K562 (cell line): ENCODE measurements around the gene REM1. TPM values are rescaled to one million over a fixed set of nuclear protein-coding genes. Genes with fewer than 3 reads are reported as not detected.

Experiments used
- CEBPB ChIP-seq: fragments of 450-650 bp; IDR thresholded peaks from 2 replicates; pipeline ENCODE4 v1.6.1; 2016; ENCODE audit warnings: missing genetic modification characterization, missing compliant biosample characterization
- HNRNPL ChIP-seq: fragments of 200-400 bp; formaldehyde crosslinking; IDR thresholded peaks from 2 replicates; pipeline ENCODE4 v1.6.1; 2017; ENCODE audit warnings: low read depth, mild to moderate bottlenecking, low read length
- KAT7 ChIP-seq: sonication (generic); formaldehyde crosslinking; IDR thresholded peaks from 2 replicates; pipeline ENCODE4 v1.8.0; 2022; ENCODE audit warnings: missing genetic modification reagents, mild to moderate bottlenecking, borderline replicate concordance
- L3MBTL2 ChIP-seq: fragments of 450-650 bp; IDR thresholded peaks from 2 replicates; pipeline ENCODE4 v1.6.1; 2016; ENCODE audit warnings: mild to moderate bottlenecking, moderate library complexity
- PCBP2 ChIP-seq: fragments of 200-400 bp; formaldehyde crosslinking; IDR thresholded peaks from 2 replicates; pipeline ENCODE4 v1.6.1; 2018; ENCODE audit warnings: low read length, low read depth, mild to moderate bottlenecking, moderate library complexity; ENCODE audit not compliant: poor library complexity, severe bottlenecking
- RBM17 ChIP-seq: fragments of 200-400 bp; formaldehyde crosslinking; IDR thresholded peaks from 2 replicates; pipeline ENCODE4 v1.6.1; 2017; ENCODE audit warnings: low read depth, mild to moderate bottlenecking, low read length, borderline replicate concordance
- XRCC3 ChIP-seq: fragments of 450-650 bp; IDR thresholded peaks from 2 replicates; pipeline ENCODE4 v1.6.1; 2017; ENCODE audit warnings: mild to moderate bottlenecking, moderate library complexity
- ZBTB17 ChIP-seq: fragments of 450-650 bp; formaldehyde crosslinking; IDR thresholded peaks from 2 replicates; pipeline ENCODE4 v1.4.0; 2020; ENCODE audit warnings: mild to moderate bottlenecking
- polyA plus RNA-seq, 8 experiments: library from polyadenylated mRNA; depleted of rRNA in 4 of 8; stranded (reverse) in 5 of 8; unstranded in 3 of 8; fragments of >200 nt; fragmentation: Nextera tagmentation in 2 of 8; fragmentation: Illumina TruSeq in 1 of 8; extraction: Ambion mirVana in 2 of 8; extraction: Trizol in 1 of 8; gene quantifications; 2 replicates each; pipeline versions ENCODE4 v1.2.1 to v1.2.3, GENCODE V29; 2011 to 2014; ENCODE audit warnings: inconsistent platforms in 1 of 8, missing spikeins in 1 of 8
- total RNA-seq, 7 experiments: library from RNA; depleted of rRNA in 6 of 7; stranded (reverse); fragments of >200 nt in 6 of 7; fragmentation: Illumina TruSeq in 2 of 7; extraction: Trizol in 2 of 7; gene quantifications; 2 replicates each; pipeline versions ENCODE4 v1.2.1 to v1.2.3, GENCODE V29; 2011 to 2021; ENCODE audit warnings: low replicate concordance in 1 of 7
- TF ChIP-seq, protein P1 (sequence below): fragments of 450-650 bp; IDR thresholded peaks from 2 replicates; pipeline ENCODE4 v1.6.1; 2018; ENCODE audit warnings: mild to moderate bottlenecking, low read depth; ENCODE audit not compliant: partially characterized antibody
- TF ChIP-seq, protein P2 (sequence below): fragments of 450-650 bp; formaldehyde crosslinking; IDR thresholded peaks from 2 replicates; pipeline ENCODE4 v1.4.0; 2020; ENCODE audit warnings: mild to moderate bottlenecking, mixed read lengths
- TF ChIP-seq, protein P3 (sequence below): fragments of 450-650 bp; IDR thresholded peaks from 2 replicates; pipeline ENCODE4 v1.6.1; 2017; ENCODE audit warnings: antibody characterized with exemption

REM1 gene
- total and polyA plus RNA-seq, 9 of the 15 experiments (the other 6 are each of a cell fraction or from before 2014, with no cell fraction given): not detected

DNA sequence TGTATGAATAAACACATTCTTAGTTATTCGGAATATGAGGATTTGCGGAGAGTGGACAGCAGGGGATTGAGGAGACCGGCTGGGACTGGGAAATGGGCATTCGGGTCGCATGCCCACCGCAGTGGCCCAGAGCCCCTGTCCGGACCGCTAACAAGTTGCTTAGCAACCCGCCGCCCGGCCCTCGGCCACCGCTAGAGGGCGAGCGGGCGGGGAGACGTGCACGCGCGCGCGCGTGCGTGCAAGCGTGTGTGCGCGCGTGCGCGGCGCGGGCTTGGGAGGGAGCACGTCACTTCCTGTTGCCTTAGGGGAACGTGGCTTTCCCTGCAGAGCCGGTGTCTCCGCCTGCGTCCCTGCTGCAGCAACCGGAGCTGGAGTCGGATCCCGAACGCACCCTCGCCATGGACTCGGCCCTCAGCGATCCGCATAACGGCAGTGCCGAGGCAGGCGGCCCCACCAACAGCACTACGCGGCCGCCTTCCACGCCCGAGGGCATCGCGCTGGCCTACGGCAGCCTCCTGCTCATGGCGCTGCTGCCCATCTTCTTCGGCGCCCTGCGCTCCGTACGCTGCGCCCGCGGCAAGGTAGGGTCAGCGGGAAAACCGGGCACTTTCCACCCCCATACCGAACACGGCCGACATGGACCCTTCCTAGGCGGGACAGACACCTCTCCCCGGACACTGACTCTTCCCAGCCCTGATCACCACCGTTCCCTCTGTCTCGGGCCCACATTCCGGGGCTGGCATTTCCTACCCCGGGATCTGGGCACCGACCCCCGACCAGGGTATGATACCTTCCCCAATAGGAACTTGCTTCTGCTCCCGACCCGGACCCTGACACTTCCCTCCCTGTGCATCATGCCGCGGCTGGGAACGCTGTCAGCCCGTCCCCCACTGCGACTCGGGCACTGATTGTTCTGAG, 39.3 kb downstream of the REM1 start, which contains the start of gene HM13 (continued):
- TF ChIP-seq, protein P1, sequence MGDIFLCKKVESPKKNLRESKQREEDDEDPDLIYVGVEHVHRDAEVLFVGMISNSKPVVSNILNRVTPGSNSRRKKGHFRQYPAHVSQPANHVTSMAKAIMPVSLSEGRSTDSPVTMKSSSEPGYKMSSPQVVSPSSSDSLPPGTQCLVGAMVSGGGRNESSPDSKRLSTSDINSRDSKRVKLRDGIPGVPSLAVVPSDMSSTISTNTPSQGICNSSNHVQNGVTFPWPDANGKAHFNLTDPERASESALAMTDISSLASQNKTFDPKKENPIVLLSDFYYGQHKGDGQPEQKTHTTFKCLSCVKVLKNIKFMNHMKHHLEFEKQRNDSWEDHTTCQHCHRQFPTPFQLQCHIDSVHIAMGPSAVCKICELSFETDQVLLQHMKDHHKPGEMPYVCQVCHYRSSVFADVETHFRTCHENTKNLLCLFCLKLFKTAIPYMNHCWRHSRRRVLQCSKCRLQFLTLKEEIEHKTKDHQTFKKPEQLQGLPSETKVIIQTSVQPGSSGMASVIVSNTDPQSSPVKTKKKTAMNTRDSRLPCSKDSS: no peak
- TF ChIP-seq ZBTB17 (CRISPR knock-in tag) (peak; percentile 43; the same call in 1 of the 2 replicates), CEBPB (no peak), PCBP2 (no peak), RBM17 (no peak), HNRNPL (no peak), L3MBTL2 (peak; percentile 85), XRCC3 (no peak), KAT7 (CRISPR knock-in tag) (peak; percentile 98)
- TF ChIP-seq, protein P2, sequence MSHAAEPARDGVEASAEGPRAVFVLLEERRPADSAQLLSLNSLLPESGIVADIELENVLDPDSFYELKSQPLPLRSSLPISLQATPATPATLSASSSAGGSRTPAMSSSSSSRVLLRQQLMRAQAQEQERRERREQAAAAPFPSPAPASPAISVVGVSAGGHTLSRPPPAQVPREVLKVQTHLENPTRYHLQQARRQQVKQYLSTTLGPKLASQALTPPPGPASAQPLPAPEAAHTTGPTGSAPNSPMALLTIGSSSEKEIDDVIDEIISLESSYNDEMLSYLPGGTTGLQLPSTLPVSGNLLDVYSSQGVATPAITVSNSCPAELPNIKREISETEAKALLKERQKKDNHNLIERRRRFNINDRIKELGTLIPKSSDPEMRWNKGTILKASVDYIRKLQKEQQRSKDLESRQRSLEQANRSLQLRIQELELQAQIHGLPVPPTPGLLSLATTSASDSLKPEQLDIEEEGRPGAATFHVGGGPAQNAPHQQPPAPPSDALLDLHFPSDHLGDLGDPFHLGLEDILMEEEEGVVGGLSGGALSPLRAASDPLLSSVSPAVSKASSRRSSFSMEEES (CRISPR knock-in tag): no peak
- TF ChIP-seq, protein P3, sequence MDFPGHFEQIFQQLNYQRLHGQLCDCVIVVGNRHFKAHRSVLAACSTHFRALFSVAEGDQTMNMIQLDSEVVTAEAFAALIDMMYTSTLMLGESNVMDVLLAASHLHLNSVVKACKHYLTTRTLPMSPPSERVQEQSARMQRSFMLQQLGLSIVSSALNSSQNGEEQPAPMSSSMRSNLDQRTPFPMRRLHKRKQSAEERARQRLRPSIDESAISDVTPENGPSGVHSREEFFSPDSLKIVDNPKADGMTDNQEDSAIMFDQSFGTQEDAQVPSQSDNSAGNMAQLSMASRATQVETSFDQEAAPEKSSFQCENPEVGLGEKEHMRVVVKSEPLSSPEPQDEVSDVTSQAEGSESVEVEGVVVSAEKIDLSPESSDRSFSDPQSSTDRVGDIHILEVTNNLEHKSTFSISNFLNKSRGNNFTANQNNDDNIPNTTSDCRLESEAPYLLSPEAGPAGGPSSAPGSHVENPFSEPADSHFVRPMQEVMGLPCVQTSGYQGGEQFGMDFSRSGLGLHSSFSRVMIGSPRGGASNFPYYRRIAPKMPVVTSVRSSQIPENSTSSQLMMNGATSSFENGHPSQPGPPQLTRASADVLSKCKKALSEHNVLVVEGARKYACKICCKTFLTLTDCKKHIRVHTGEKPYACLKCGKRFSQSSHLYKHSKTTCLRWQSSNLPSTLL: no peak
